Measurements from ENCODE around the gene NT5C2.

Gene NT5C2

GRCh38 chr10:103106539-103106938 lies 86.5 kb downstream of the NT5C2 start:
- no peak overlapping the region for H3K4me3 ChIP-seq (replicated peaks; ENCODE audit: low read depth, low read length)
- DNase-seq (ENCODE audit: low read depth): no peak
- no peak for TF ChIP-seq CTCF (IDR thresholded peaks at IDR 0.05; ENCODE audit: low read length, missing control alignments)

GRCh38 chr10:103105462-103105861 lies 87.6 kb downstream of the NT5C2 start:
- H3K4me3 ChIP-seq (replicated peaks; ENCODE audit: low read depth, low read length): no peak overlapping the region
- no peak for TF ChIP-seq CTCF (IDR thresholded peaks at IDR 0.05; ENCODE audit: low read length, missing control alignments)
- no peak for DNase-seq (ENCODE audit: low read depth)

GRCh38 chr10:103104721-103105120 lies 88.4 kb downstream of the NT5C2 start:
- DNase-seq (ENCODE audit: low read depth): no peak
- no peak overlapping the region for H3K4me3 ChIP-seq (replicated peaks; ENCODE audit: low read depth, low read length)
- no peak for TF ChIP-seq CTCF (IDR thresholded peaks at IDR 0.05; ENCODE audit: low read length, missing control alignments)

- no peak for DNase-seq (ENCODE audit: low read depth)
- no peak for TF ChIP-seq CTCF (IDR thresholded peaks at IDR 0.05; ENCODE audit: low read length, missing control alignments)
- H3K4me3 ChIP-seq (replicated peaks; ENCODE audit: low read depth, low read length): no peak overlapping the region
Measured at GRCh38 chr10:103103989-103104388, 89.1 kb downstream of the NT5C2 start.

- no peak for TF ChIP-seq CTCF (IDR thresholded peaks at IDR 0.05; ENCODE audit: low read length, missing control alignments)
- no peak overlapping the region for H3K4me3 ChIP-seq (replicated peaks; ENCODE audit: low read depth, low read length)
- no peak for DNase-seq (ENCODE audit: low read depth)
Measured at GRCh38 chr10:103102195-103102594, 90.9 kb downstream of the NT5C2 start.

- TF ChIP-seq CTCF (IDR thresholded peaks at IDR 0.05; ENCODE audit: low read length, missing control alignments): no peak
- no peak for DNase-seq (ENCODE audit: low read depth)
- H3K4me3 ChIP-seq (replicated peaks; ENCODE audit: low read depth, low read length): no peak overlapping the region
Measured at GRCh38 chr10:103100620-103101019, 92.5 kb downstream of the NT5C2 start.

GRCh38 chr10:103098240-103098639 lies 94.8 kb downstream of the NT5C2 start:
- no peak for TF ChIP-seq CTCF (IDR thresholded peaks at IDR 0.05; ENCODE audit: low read length, missing control alignments)
- no peak overlapping the region for H3K4me3 ChIP-seq (replicated peaks; ENCODE audit: low read depth, low read length)
- DNase-seq (ENCODE audit: low read depth): no peak

Data from fibroblast of pulmonary artery (primary cell).